Stomach (tissue), 4 donors: ENCODE measurements around the gene NADK.
"Not testable (repeated sequence)": the region's sequence is repeated elsewhere in the genome, so short reads cannot be mapped to it uniquely, and the experiment has no call there.

ENCODE experiments used
- EP300 ChIP-seq: sonication (generic); formaldehyde crosslinking; IDR thresholded peaks from one replicate; pipeline ENCODE4 v1.6.1; 2017; ENCODE audit warnings: antibody characterized with exemption
- POLR2AphosphoS5 ChIP-seq, 3 donors: sonication (generic); formaldehyde crosslinking; IDR thresholded peaks; one replicate each; pipeline ENCODE4 v1.6.1; 2016; ENCODE audit warnings: antibody characterized with exemption in 3 of 3
- TF ChIP-seq, protein P1 (sequence below), 7 experiments: fragments of 450-650 bp in 4 of 7; fragments of 200-600 bp in 3 of 7; sonication (generic) in 3 of 7; IDR thresholded peaks; one replicate each; pipeline ENCODE4 v1.5.1; 2016 to 2019; ENCODE audit warnings: antibody characterized with exemption in 7 of 7, control low read depth in 2 of 7, mild to moderate bottlenecking in 1 of 7

DNA sequence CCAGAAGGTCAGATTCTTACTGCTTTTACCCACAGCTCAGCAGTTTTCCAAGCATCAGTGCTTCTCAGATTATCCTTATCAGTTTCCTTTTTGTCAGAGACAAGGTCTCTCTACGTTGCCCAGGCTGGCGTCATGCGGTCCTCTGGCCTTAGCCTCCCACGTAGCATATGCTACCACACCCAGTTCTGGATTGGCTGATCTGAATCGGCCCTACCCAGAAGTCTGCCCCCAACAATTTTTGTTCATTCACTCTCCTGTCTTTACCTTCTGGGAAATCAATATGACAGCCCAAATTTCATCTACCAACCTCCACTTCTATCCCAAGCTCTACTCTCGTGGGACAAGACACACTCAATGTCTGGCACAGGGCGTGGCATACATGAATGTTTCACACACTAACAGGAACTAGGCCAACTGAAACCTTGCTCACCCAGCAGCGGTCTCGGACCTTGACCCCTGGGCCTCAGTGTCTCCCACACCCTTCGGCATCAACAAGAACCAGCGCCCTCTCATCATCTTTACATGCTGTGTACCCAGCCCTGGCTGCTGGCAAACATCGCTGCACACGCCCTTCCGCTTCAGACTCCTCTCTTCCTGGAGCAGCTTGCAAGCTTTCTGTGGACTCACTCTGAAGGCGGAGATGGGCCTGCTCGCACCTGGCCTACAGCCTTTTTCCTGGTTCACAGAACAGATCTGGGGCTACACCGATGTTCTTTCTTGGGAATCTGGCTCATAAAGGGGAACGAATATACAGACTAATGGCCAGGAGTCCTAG lies 63.0 kb downstream of the NADK start:
- TF ChIP-seq, protein P1, sequence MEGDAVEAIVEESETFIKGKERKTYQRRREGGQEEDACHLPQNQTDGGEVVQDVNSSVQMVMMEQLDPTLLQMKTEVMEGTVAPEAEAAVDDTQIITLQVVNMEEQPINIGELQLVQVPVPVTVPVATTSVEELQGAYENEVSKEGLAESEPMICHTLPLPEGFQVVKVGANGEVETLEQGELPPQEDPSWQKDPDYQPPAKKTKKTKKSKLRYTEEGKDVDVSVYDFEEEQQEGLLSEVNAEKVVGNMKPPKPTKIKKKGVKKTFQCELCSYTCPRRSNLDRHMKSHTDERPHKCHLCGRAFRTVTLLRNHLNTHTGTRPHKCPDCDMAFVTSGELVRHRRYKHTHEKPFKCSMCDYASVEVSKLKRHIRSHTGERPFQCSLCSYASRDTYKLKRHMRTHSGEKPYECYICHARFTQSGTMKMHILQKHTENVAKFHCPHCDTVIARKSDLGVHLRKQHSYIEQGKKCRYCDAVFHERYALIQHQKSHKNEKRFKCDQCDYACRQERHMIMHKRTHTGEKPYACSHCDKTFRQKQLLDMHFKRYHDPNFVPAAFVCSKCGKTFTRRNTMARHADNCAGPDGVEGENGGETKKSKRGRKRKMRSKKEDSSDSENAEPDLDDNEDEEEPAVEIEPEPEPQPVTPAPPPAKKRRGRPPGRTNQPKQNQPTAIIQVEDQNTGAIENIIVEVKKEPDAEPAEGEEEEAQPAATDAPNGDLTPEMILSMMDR (IDR thresholded peaks at IDR 0.05), result not testable (repeated sequence)
- TF ChIP-seq POLR2AphosphoS5 (IDR thresholded peaks at IDR 0.05); EP300: not testable (repeated sequence)
